Right lobe of liver (tissue), 6 donors: Measurements from ENCODE around the gene LRRC51. TPM values are rescaled to one million over a fixed set of nuclear protein-coding genes. Genes with fewer than 3 reads are reported as not detected.
A peak's percentile ranks its signal among the peaks of the same experiment; 100 is the strongest.

Experiments
- ATAC-seq, 4 donors: fragments of 200-7000 bp; cut with Tn5 transposase; one replicate each; pipeline ENCODE4 v1.9.1; 2020; ENCODE audit warnings: mild to moderate bottlenecking in 4 of 4, moderate library complexity in 4 of 4
- DNase-seq, 3 donors: peaks; one replicate each; pipeline ENCODE4 v3.0.0-alpha.2; 2020
- H3K27ac ChIP-seq, 3 donors: fragments of 200-600 bp; one replicate each; pipeline ENCODE4 v1.8.0; 2022
- H3K27me3 ChIP-seq, 2 donors: fragments of 200-600 bp; one replicate each; pipeline ENCODE4 v1.8.0; 2022
- H3K36me3 ChIP-seq, 4 donors: fragments of 200-600 bp; sonication (generic) in 1 of 4; one replicate each; pipeline versions ENCODE4 v1.5.1 to v1.8.0; 2017 to 2022; ENCODE audit warnings: control low read depth in 1 of 4
- H3K4me1 ChIP-seq, 4 donors: fragments of 200-600 bp; sonication (generic) in 1 of 4; one replicate each; pipeline versions ENCODE4 v1.5.1 to v1.8.0; 2017 to 2022; ENCODE audit warnings: control low read depth in 1 of 4
- H3K4me3 ChIP-seq, 3 donors: fragments of 200-600 bp; one replicate each; pipeline ENCODE4 v1.8.0; 2022
- H3K9me3 ChIP-seq, 4 donors: fragments of 200-600 bp; sonication (generic) in 1 of 4; one replicate each; pipeline versions ENCODE4 v1.5.1 to v1.8.0; 2017 to 2022; ENCODE audit warnings: control low read depth in 1 of 4
- CTCF ChIP-seq, 4 donors: fragments of 200-600 bp in 3 of 4; fragments of 450-650 bp in 1 of 4; IDR thresholded peaks; one replicate each; pipeline versions ENCODE4 v1.5.1 to v1.8.0; 2016 to 2022; ENCODE audit warnings: antibody characterized with exemption in 4 of 4, mild to moderate bottlenecking in 2 of 4
- POLR2A ChIP-seq: fragments of 450-650 bp; IDR thresholded peaks from one replicate; pipeline ENCODE4 v1.6.1; 2017; ENCODE audit warnings: antibody characterized with exemption, mild to moderate bottlenecking
- WGBS: methylation state at CpG from one replicate; pipeline ENCODE4 v1.1.6; 2018; ENCODE audit warnings: low coverage, low lambda C conversion rate; ENCODE audit not compliant: insufficient coverage; ENCODE audit errors: missing lambda C conversion rate; 5-methylcytosine and 5-hydroxymethylcytosine counted together
- intact Hi-C, 2 donors: fragments of 100-400 bp; cut with DNase I; formaldehyde crosslinking; loops; one replicate each; pipeline versions ENCODE4 v1.11.2 to v1.14.1; 2022
- total RNA-seq, 6 experiments: library from RNA; depleted of rRNA in 2 of 6; stranded (reverse); fragments of >200 nt in 2 of 6; fragmentation: NEBNext Ultra II Directional in 3 of 6; extraction: Animal tissue kit (Norgen Biotek cat#: 25700) in 3 of 6; gene quantifications; one replicate each; pipeline versions ENCODE4 v1.1.0 to v1.2.4, GENCODE V29; 2016 to 2023
- donor health status: DM: no; HTN: yes; CAD: no.
- donor health status: DM: no; HTN: no; CAD: no.
- donor health status: DM: no; HTN: no; CAD: no.
- donor health status: DM: no; HTN: yes; CAD: no.
- donor health status: DM: no; HTN: yes; CAD: no.

Gene LRRC51
- total RNA-seq, 6 experiments from 2014 or later = 3.3 to 9.0 (median 6.1) TPM

- intact Hi-C loops = no loop called here
- ATAC-seq (no peak), DNase-seq (no peak)
- TF ChIP-seq CTCF (IDR thresholded peaks at IDR 0.05) (no peak), POLR2A (no peak)
- Histone ChIP-seq H3K4me3 (no peak overlapping the region), H3K36me3 (no peaks in the 10 kb centered on the region), H3K27ac (no peak overlapping the region), H3K4me1 (peaks cover 0 to 4% (median 1%) of the 10 kb centered on the region in 4 donors), H3K9me3 (no peaks in the 10 kb centered on the region), H3K27me3 (no peaks in the 10 kb centered on the region)
- 100% methylated on average over 1 of the region's 1 CpG for WGBS
Observed at GRCh38 chr11:72114570-72114969, 33.9 kb downstream of the LRRC51 start.

GRCh38 chr11:72116019-72116755, 35.5 kb downstream of the LRRC51 start:
- Histone ChIP-seq H3K4me1 (peaks cover 0 to 4% (median 1%) of the 10 kb centered on the region in 4 donors), H3K27me3 (no peaks in the 10 kb centered on the region), H3K36me3 (no peaks in the 10 kb centered on the region), H3K9me3 (no peaks in the 10 kb centered on the region), H3K27ac (no peak overlapping the region), H3K4me3 (no peak overlapping the region)
- WGBS = 93% methylated on average over 6 of the region's 6 CpGs
- DNase-seq (no peak), ATAC-seq (no peak)
- TF ChIP-seq CTCF (IDR thresholded peaks at IDR 0.05) (no peak), POLR2A (no peak)
- intact Hi-C loops = no loop called here

- TF ChIP-seq POLR2A (no peak), CTCF (IDR thresholded peaks at IDR 0.05) (no peak)
- Histone ChIP-seq H3K27ac (no peak overlapping the region), H3K27me3 (no peaks in the 10 kb centered on the region), H3K4me1 (no peaks in the 10 kb centered on the region), H3K36me3 (no peaks in the 10 kb centered on the region), H3K4me3 (no peak overlapping the region), H3K9me3 (no peaks in the 10 kb centered on the region)
- WGBS = 72% methylated on average over 5 of the region's 6 CpGs
- ATAC-seq (peak in 1 of 4 donors; percentile 42), DNase-seq (no peak)
- intact Hi-C loops = no loop called here
Observed at GRCh38 chr11:72119198-72119597, 38.5 kb downstream of the LRRC51 start.

- H3K27me3 ChIP-seq = no peaks in the 10 kb centered on the region
- no peak overlapping the region for H3K4me3 ChIP-seq
- H3K9me3 ChIP-seq = no peaks in the 10 kb centered on the region
- 53% methylated on average over 2 of the region's 2 CpGs for WGBS
- no peak overlapping the region for H3K27ac ChIP-seq
- intact Hi-C loops = no loop called here
- ATAC-seq (no peak), DNase-seq (no peak)
- H3K36me3 ChIP-seq = no peaks in the 10 kb centered on the region
- no peaks in the 10 kb centered on the region for H3K4me1 ChIP-seq
- no peak for TF ChIP-seq POLR2A
Observed at GRCh38 chr11:72120930-72121329, 40.3 kb downstream of the LRRC51 start.

- TF ChIP-seq POLR2A (no peak), CTCF (IDR thresholded peaks at IDR 0.05) (no peak)
- H3K4me3 ChIP-seq = no peak overlapping the region
- 67% methylated on average over 1 of the region's 1 CpG for WGBS
- no peak for DNase-seq
- no peaks in the 10 kb centered on the region for H3K36me3 ChIP-seq
- intact Hi-C loops = no loop called here
- ATAC-seq = no peak
- no peaks in the 10 kb centered on the region for H3K9me3 ChIP-seq
- H3K4me1 ChIP-seq = no peaks in the 10 kb centered on the region
- H3K27ac ChIP-seq = no peak overlapping the region
- no peaks in the 10 kb centered on the region for H3K27me3 ChIP-seq
Observed at GRCh38 chr11:72122607-72123006, 42.0 kb downstream of the LRRC51 start.
